AG04449 (cell line): ENCODE data around the gene SMDT1.

Experiments used
- CTCF ChIA-PET: fragments of 350-600 bp; formaldehyde crosslinking; extraction: SDS; loops from one replicate; lab custom pipeline; 2021; ENCODE audit warnings: antibody characterized with exemption; lab: Yijun Ruan, JAX
- POLR2A ChIA-PET: fragments of 400-600, 350-600 bp; formaldehyde crosslinking; extraction: SDS; loops from one replicate; lab custom pipeline; 2020; ENCODE audit warnings: antibody characterized with exemption, inconsistent platforms; lab: Yijun Ruan, JAX
- DNase-seq: peaks from one replicate; pipeline ENCODE4 v3.0.0-alpha.2; 2010; ENCODE audit warnings: low read depth, low spot score
- H3K4me3 ChIP-seq: 2 replicates; pipeline ENCODE4 v1.5.1; 2011; ENCODE audit warnings: low read depth, mild to moderate bottlenecking, control low read depth, low read length
- TF ChIP-seq, protein P1 (sequence below): IDR thresholded peaks from one replicate; pipeline ENCODE4 v1.5.1; 2011; ENCODE audit warnings: mild to moderate bottlenecking, moderate library complexity, low read length, control low read depth, inconsistent platforms; ENCODE audit not compliant: insufficient read depth; ENCODE audit errors: missing control alignments

SMDT1 gene

DNA sequence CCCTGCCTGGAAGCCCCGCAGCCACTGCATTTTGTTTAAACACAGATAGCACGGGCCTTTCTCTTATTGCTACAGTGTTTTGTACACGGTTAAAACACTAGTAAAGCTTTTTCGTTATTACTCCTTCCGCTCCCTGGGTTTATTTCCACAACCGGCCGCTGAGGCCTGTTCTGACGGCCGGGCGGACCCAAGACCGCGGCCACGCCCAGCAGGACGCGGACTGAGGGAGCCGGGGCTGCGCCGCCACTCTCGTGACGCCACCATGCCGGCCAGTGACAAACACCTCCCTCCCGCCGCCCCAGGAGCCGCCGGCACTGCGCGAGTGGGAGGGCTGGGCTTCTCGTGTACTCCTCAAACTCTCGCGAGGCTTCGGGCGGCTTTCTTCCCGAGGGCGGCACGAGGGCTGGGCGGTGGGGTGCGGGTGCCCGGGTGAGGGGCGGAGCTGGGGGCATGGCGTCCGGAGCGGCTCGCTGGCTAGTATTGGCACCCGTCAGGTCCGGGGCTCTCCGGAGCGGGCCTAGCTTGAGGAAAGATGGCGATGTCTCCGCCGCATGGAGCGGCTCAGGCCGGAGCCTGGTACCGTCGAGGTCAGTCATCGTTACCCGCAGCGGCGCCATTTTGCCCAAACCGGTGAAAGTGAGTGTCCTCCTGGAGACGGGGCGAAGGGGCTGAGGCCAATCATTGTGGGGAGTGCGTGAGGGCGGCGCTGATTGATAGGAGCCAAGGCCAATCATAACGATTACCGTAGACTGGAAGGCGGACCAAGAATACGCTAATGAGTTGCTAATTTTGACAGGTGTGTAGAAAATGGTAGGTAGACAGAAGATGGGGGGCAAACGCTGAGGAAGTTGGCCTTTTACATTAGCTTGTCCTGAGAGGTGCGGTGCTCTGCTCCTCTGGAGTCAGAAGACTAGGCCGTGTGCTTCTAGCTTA lies at the start of gene SMDT1:
TSS of gene SMDT1 (plus strand) at position 382 of the 933 bp plus-strand sequence. CDS start at position 451, 69 bp downstream.
- POLR2A ChIA-PET, result interaction anchor here (0.9 to 1.5 kb wide), 3 partner anchors 10 to 11 kb away, joined by 3 to 10 read pairs (median 4); partner anchors contain the start of gene NDUFA6
- peak within 1 kb of the TSS; percentile 89 for H3K4me3 ChIP-seq
- DNase-seq, result peak; percentile 83
- TF ChIP-seq, protein P1, sequence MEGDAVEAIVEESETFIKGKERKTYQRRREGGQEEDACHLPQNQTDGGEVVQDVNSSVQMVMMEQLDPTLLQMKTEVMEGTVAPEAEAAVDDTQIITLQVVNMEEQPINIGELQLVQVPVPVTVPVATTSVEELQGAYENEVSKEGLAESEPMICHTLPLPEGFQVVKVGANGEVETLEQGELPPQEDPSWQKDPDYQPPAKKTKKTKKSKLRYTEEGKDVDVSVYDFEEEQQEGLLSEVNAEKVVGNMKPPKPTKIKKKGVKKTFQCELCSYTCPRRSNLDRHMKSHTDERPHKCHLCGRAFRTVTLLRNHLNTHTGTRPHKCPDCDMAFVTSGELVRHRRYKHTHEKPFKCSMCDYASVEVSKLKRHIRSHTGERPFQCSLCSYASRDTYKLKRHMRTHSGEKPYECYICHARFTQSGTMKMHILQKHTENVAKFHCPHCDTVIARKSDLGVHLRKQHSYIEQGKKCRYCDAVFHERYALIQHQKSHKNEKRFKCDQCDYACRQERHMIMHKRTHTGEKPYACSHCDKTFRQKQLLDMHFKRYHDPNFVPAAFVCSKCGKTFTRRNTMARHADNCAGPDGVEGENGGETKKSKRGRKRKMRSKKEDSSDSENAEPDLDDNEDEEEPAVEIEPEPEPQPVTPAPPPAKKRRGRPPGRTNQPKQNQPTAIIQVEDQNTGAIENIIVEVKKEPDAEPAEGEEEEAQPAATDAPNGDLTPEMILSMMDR, result no peak
- CTCF ChIA-PET, result interaction anchor here (1.0 to 4.6 kb wide), 6 partner anchors 10 to 395 kb away, joined by 3 to 44 read pairs (median 6); partner anchors contain the start of gene NDUFA6

DNA sequence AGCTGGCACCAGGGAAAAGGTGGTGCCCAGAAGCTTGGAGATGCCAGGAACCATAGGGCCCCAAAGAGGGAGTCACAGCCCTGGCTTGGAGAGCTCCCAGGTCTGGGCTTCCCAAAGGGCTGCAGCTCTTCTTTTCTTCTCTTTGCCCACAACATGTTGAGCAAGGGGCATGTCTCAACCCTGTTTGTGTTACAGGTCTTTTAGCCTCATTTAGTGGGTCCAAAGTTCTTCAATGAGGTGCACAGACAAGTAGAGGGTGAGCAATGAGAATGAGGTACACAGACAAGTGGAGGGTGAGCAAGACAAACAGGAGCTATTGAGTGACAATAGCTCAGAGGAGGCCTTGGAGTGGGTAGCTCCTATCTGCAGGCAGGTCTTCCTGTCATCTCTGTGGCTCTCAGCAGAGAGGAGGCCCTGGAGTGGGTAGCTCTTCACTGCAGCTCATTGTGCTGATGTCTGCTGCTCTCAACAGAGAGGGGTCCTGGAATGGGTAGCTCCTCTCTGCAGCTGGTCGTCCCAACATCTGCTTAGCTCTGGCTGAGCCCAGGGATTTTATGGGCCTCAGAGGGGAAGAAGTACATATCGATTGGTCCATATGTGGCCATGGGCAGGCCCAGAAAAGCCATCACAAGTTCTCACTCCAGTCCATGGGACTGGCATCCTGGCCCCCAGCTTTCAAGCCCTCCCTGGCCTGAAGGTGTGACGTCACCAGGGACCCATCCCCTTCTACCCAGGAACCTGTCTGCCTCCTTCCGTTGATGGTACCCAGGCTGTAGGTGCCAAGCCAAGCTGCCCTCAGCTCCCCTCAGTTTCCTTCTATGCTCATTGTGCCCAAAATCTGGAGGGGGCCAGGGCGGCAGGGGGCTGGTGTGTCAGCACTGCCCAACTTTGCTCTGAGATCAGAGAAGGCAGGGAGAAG lies 46.0 kb upstream of the SMDT1 start:
- no peak for DNase-seq
- POLR2A ChIA-PET, result no interaction called here
- TF ChIP-seq, protein P1, result no peak
- no peak overlapping the region for H3K4me3 ChIP-seq
- CTCF ChIA-PET, result no interaction called here

GRCh38 chr22:42035256-42035655 lies 44.2 kb upstream of the SMDT1 start:
- TF ChIP-seq, protein P1, result no peak
- no peak for DNase-seq
- no peak overlapping the region for H3K4me3 ChIP-seq
- ChIA-PET POLR2A (no interaction called here), CTCF (no interaction called here)

- TF ChIP-seq, protein P1, result no peak
- no peak overlapping the region for H3K4me3 ChIP-seq
- CTCF ChIA-PET, result no interaction called here
- DNase-seq, result no peak
- POLR2A ChIA-PET, result interaction anchor here (0.7 kb wide), 1 partner anchor 24 kb away, joined by 3 read pairs; no protein-coding TSS in a partner anchor
These were observed 40.2 kb upstream of the SMDT1 start for GRCh38 chr22:42039271-42039670.

DNA sequence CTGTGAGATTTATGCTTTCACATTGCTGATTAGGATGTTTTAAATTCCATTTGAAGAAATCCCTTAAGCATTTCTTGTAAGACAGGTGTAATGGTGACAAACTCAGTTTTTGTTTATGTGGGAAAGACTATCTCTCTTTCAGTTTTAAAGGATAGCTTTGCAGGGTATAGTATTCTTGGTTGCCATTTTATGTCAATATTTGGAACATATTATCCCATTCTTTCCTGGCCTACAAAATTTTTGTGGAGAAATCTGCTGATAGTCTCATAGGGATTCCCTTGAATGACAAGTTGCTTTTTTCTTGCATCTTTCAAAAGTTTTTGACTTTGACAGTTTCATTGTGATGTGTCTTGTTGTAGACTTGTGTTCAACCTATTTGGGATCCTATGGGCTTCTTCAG lies 37.7 kb upstream of the SMDT1 start:
- DNase-seq, result no peak
- TF ChIP-seq, protein P1, result no peak
- no peak overlapping the region for H3K4me3 ChIP-seq
- POLR2A ChIA-PET, result no interaction called here
- CTCF ChIA-PET, result no interaction called here
